GM12801 (cell line): ENCODE measurements around the gene UBE2K.

Experiments
- TF ChIP-seq, protein P1 (sequence below): IDR thresholded peaks from one replicate; pipeline ENCODE4 v1.5.1; 2011; ENCODE audit warnings: control low read depth; ENCODE audit not compliant: insufficient read length; ENCODE audit errors: extremely low read depth

The UBE2K gene

DNA sequence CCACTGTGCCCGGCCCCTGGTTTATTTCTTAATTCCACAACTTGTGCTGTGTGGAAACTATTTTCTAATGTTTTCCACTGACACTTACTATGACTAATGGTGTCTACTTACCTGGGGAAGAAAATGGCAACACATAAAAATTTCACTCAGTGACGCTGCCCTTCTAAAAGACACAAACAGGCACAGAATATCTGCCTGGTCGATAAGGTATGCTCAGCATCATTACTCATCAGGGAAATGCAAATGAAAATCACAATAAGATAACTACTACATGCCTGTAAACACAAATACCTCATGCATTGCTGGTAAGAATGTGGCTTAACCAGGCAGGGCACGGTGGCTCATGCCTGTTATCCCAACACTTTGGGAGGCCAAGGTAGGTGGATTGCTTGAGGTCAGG, 61.6 kb downstream of the UBE2K start:
- TF ChIP-seq, protein P1, sequence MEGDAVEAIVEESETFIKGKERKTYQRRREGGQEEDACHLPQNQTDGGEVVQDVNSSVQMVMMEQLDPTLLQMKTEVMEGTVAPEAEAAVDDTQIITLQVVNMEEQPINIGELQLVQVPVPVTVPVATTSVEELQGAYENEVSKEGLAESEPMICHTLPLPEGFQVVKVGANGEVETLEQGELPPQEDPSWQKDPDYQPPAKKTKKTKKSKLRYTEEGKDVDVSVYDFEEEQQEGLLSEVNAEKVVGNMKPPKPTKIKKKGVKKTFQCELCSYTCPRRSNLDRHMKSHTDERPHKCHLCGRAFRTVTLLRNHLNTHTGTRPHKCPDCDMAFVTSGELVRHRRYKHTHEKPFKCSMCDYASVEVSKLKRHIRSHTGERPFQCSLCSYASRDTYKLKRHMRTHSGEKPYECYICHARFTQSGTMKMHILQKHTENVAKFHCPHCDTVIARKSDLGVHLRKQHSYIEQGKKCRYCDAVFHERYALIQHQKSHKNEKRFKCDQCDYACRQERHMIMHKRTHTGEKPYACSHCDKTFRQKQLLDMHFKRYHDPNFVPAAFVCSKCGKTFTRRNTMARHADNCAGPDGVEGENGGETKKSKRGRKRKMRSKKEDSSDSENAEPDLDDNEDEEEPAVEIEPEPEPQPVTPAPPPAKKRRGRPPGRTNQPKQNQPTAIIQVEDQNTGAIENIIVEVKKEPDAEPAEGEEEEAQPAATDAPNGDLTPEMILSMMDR: no peak

DNA sequence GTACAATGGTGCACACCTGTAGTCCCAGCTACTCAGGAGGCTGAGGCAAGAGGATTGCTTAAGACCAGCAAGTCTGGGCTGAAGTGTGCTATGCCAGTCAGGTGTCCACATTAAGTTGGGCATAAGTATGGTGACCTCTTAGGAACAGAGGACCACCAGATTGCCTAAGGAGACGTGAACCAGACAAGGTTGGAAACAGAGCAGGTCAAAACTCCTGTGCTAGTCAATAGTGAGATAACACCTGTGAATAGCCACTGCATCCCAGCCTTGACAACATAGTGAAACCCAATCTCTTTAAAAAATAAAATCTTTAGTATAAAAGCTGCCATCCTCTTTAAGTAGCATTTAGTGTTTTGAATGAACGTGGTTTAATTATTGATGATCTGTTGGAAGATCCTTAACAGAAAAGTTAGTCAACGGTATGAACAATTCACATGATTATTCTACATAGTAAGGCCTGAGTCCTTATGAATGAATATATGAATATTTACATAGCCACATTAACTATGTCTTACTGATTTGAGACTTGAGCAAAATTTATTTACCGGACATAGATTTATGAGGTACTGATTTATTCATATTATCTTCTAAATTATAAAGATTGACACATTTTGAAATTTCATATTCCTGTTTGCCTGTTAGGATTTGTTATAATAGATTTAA, 63.2 kb downstream of the UBE2K start:
- TF ChIP-seq, protein P1: no peak

DNA sequence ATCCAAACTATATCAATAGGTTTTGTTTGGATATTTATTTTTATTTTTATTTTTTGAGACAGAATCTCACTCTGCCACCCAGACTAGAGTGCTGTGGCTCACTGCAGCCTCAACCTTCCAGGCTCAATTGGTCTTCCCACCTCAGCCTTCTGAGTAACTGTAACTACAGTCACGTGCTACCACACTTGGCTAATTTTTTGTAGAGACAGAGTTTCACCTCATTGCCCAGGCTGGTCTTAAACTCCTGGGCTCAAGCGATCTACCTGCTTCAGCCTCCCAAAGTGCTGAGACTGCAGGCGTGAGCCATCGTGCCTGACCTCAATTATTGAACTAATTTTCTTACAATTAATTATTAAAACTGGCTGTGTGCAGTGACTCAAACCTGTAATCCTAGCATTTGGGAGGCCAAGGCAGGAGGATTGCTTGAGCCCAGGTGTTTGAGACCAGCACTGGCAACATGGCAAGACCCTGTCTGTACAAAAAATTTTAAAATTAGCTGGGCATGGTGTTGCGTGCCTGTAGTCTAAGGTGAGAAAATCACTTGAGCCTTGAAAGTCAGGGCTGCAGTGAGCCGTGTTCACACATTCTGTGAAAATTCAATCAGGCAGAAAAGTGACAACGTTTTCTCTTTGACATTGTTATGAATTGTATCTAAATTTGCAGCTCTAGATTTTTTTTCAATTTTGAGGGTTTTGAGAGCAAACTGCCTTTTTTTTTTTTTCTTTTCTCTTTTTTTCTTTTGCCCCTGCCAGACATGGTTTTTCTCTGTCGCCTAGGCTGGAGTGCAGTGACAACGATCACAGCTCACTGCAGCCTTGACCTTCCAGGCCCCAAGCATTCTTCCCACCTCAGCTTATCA, 66.0 kb downstream of the UBE2K start:
- TF ChIP-seq, protein P1: no peak

DNA sequence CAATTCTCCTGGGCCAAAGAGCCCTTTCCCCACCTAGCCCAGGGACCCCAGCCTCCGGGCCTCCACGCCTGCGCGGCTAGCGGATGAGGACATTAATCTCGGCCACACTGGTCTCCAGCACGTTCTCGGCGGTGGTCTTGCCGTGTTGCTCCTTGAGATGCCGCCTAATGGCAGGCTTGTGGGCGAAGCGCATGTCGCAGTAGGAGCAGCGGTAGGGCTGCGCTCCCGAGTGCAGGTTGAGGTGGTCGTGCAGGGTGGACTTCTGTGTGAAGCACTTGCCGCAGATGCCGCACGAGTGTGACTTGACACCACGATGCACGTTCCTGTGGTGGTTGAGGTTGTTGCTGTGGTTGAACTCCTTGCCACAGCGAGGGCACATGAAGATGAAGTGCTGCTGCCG, 72.1 kb downstream of the UBE2K start:
- TF ChIP-seq, protein P1: no peak

DNA sequence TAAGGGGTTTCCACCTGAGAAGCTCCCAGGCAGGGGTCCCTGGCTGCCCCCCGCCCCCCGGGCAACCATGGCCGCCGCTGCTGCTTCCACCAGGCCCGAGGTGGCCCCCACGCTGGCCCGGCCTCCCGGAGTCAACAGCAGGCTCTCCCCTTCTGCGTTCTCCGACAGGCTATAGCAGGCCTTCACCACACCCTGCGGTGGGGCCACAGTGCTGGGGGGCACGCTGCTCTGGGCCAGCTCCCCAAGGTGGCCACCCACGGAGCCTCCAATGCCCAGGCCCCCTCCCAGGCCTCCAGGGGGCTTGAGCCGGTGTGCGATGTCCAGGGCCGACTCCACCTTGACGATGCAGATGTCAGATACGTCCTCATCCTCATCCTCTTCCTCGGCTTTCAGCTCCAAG, 72.5 kb downstream of the UBE2K start:
- TF ChIP-seq, protein P1: no peak

DNA sequence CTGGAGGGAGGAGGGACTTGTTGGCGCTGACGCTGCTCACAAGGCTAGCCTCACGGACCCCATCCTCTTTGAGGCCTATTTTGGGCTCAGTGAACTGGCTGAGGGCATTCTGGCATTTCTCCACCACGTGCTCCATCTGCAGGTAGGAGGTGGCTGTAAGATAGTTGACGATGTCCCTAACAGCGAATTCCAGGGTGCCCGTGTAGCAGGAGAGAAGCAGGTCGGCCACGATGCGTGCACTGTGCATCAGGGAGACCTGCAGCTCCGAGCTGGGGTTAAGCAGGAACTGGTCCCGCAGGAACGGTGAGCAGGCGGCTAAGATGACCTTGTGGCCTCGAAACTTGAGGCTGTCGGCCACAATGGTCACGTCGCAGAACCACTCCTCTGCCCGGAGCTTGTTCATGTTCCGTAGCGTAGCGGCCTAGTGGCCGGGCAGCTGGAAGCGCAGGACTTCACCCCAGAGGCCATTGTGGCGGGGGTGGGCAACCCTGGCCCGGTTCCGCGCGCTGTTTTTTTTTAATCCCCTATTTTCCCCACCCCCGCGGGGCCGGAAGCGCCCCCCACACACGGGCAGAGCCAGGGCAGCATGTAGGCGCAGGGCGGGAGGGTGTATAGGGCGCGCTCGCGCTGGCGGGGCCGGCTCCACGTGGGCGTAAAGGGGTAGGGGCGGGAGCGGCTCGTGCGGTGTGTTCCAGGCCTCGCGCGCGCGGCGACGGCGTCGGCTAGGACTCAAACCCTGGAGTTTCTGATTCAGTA, 73.2 kb downstream of the UBE2K start:
- TF ChIP-seq, protein P1: no peak

DNA sequence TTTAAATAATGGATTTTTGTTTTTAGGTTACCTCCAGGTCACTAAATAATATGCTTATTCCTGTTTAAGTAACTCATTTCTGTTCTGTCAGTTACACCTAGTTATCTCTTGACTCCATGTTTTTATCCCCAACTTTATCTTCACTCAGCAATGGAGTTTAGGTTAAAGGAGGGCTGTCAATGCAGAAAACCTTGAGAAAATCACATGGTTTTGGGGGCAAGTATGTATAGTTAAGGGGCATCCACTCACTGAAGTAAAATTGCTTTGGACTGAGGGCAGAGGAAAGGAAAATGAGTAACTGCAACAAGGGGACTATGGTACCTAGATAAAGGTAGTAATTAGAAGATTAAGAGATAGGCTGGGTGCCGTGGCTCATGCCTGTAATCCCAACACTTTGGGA, 87.1 kb downstream of the UBE2K start:
- TF ChIP-seq, protein P1: no peak
